GM23338 (cell line): ENCODE results near the gene HSPBP1. TPM values are rescaled to one million over a fixed set of nuclear protein-coding genes. Genes with fewer than 3 reads are reported as not detected.
A peak's percentile ranks its signal among the peaks of the same experiment; 100 is the strongest.

Experiments
- ATAC-seq: fragments of 200-7000 bp; cut with Tn5 transposase; 3 replicates; pipeline ENCODE4 v1.9.1; 2020
- DNase-seq: peaks from one replicate; pipeline ENCODE4 v3.0.0-alpha.2; 2015; ENCODE audit warnings: low spot score
- H2AFZ ChIP-seq: fragments of 200-600 bp; sonication (generic); 2 replicates; pipeline ENCODE4 v1.8.0; 2016; ENCODE audit warnings: antibody characterized with exemption, mild to moderate bottlenecking, moderate library complexity
- H3F3A ChIP-seq: fragments of 200-600 bp; sonication (generic); replicated peaks from 2 replicates; pipeline ENCODE4 v1.8.0; 2017; ENCODE audit warnings: antibody characterized with exemption, mixed run types, low read depth
- H3K27ac ChIP-seq: fragments of 200-600 bp; sonication (generic); 2 replicates; pipeline ENCODE4 v1.6.1; 2016; ENCODE audit warnings: low read depth
- H3K27me3 ChIP-seq: fragments of 200-600 bp; sonication (generic); 2 replicates; pipeline ENCODE4 v1.8.0; 2016; ENCODE audit warnings: mild to moderate bottlenecking, mixed run types, moderate library complexity; ENCODE audit not compliant: insufficient read depth
- H3K36me3 ChIP-seq: fragments of 200-600 bp; sonication (generic); 2 replicates; pipeline ENCODE4 v1.8.0; 2016; ENCODE audit warnings: mild to moderate bottlenecking; ENCODE audit not compliant: insufficient read depth
- H3K4me1 ChIP-seq: fragments of 200-600 bp; sonication (generic); 2 replicates; pipeline ENCODE4 v1.8.0; 2016; ENCODE audit warnings: mild to moderate bottlenecking, moderate library complexity; ENCODE audit not compliant: insufficient read depth
- H3K4me2 ChIP-seq: fragments of 200-600 bp; sonication (generic); 2 replicates; pipeline ENCODE4 v1.7.1; 2017; ENCODE audit warnings: mixed run types
- H3K4me3 ChIP-seq: fragments of 200-600 bp; sonication (generic); 2 replicates; pipeline ENCODE4 v1.6.1; 2016; ENCODE audit warnings: mixed run types
- H3K79me2 ChIP-seq: fragments of 200-600 bp; sonication (generic); replicated peaks from 2 replicates; pipeline ENCODE4 v1.8.0; 2017; ENCODE audit warnings: mild to moderate bottlenecking; ENCODE audit not compliant: insufficient read depth
- H3K9me2 ChIP-seq: fragments of 200-600 bp; sonication (generic); 2 replicates; pipeline ENCODE4 v1.8.0; 2017; ENCODE audit not compliant: insufficient read depth
- H4K20me1 ChIP-seq: fragments of 200-600 bp; sonication (generic); replicated peaks from 2 replicates; pipeline ENCODE4 v1.8.0; 2017; ENCODE audit warnings: mild to moderate bottlenecking; ENCODE audit not compliant: insufficient read depth
- H3K27ac Mint-ChIP-seq: 2 replicates; pipeline ENCODE4 v1.8.0; 2020; ENCODE audit warnings: inconsistent platforms, mild to moderate bottlenecking, moderate library complexity, mixed read lengths
- H3K27me3 Mint-ChIP-seq: 3 replicates; pipeline ENCODE4 v1.8.0; 2022; ENCODE audit warnings: low read depth, mild to moderate bottlenecking, moderate library complexity, mixed read lengths, inconsistent platforms; ENCODE audit not compliant: insufficient read depth, poor library complexity
- H3K36me3 Mint-ChIP-seq: 3 replicates; pipeline ENCODE4 v1.8.0; 2021; ENCODE audit warnings: low read depth, mild to moderate bottlenecking, inconsistent platforms, moderate library complexity, mixed read lengths
- H3K4me1 Mint-ChIP-seq: 3 replicates; pipeline ENCODE4 v1.8.0; 2020; ENCODE audit warnings: mild to moderate bottlenecking, inconsistent platforms, mixed read lengths
- H3K4me3 Mint-ChIP-seq: 3 replicates; pipeline ENCODE4 v1.8.0; 2021; ENCODE audit warnings: moderate library complexity, mild to moderate bottlenecking, inconsistent platforms, mixed read lengths
- H3K9me3 Mint-ChIP-seq: 3 replicates; pipeline ENCODE4 v1.8.0; 2020; ENCODE audit warnings: moderate library complexity, mild to moderate bottlenecking, inconsistent platforms, mixed read lengths
- EZH2phosphoT487 ChIP-seq: fragments of 200-600 bp; sonication (generic); IDR thresholded peaks from one replicate; pipeline ENCODE4 v1.8.1; 2018; ENCODE audit warnings: antibody characterized with exemption; ENCODE audit not compliant: unreplicated experiment
- JUNB ChIP-seq: IDR thresholded peaks from one replicate; pipeline ENCODE4 v1.6.1; 2016; ENCODE audit warnings: antibody characterized with exemption; ENCODE audit not compliant: unreplicated experiment
- NANOG ChIP-seq: IDR thresholded peaks from 2 replicates; pipeline ENCODE4 v1.6.1; 2016; ENCODE audit warnings: antibody characterized with exemption, borderline replicate concordance
- POLR2AphosphoS5 ChIP-seq: IDR thresholded peaks from 2 replicates; pipeline ENCODE4 v1.6.1; 2016; ENCODE audit warnings: antibody characterized with exemption, low read depth
- ZNF114 ChIP-seq: fragments of 250-450 bp; sonication (Bioruptor Pico); IDR thresholded peaks from 2 replicates; pipeline ENCODE4 v1.5.0; 2020; ENCODE audit warnings: mild to moderate bottlenecking, moderate library complexity
- polyA plus RNA-seq: library from polyadenylated mRNA; unstranded; fragments of >200 nt; fragmentation: Nextera tagmentation; extraction: Ambion mirVana; gene quantifications from 2 replicates; pipeline ENCODE4 v1.2.1, GENCODE V29; 2016
- total RNA-seq: library from RNA; depleted of rRNA; stranded (reverse); fragments of >200 nt; shearing (Covaris generic); gene quantifications from 2 replicates; pipeline ENCODE4 v1.2.3, GENCODE V29; 2014
- TF ChIP-seq, protein P1 (sequence below): IDR thresholded peaks from 2 replicates; pipeline ENCODE4 v1.6.1; 2016; ENCODE audit warnings: antibody characterized with exemption
- TF ChIP-seq, protein P2 (sequence below): IDR thresholded peaks from one replicate; pipeline ENCODE4 v1.6.1; 2018; ENCODE audit warnings: antibody characterized with exemption; ENCODE audit not compliant: unreplicated experiment
- TF ChIP-seq, protein P3 (sequence below), 2 experiments: fragments of 200-600 bp in 1 of 2; sonication (generic) in 1 of 2; conservative IDR thresholded peaks; 2 replicates each; pipeline versions ENCODE4 v1.5.1 to v1.6.1; 2016 to 2017; ENCODE audit warnings: antibody characterized with exemption in 2 of 2, low read depth in 2 of 2, mild to moderate bottlenecking in 2 of 2, moderate library complexity in 1 of 2

The HSPBP1 gene
- total and polyA plus RNA-seq, 2 experiments from 2014 or later, result 83.6 to 91.1 TPM

DNA sequence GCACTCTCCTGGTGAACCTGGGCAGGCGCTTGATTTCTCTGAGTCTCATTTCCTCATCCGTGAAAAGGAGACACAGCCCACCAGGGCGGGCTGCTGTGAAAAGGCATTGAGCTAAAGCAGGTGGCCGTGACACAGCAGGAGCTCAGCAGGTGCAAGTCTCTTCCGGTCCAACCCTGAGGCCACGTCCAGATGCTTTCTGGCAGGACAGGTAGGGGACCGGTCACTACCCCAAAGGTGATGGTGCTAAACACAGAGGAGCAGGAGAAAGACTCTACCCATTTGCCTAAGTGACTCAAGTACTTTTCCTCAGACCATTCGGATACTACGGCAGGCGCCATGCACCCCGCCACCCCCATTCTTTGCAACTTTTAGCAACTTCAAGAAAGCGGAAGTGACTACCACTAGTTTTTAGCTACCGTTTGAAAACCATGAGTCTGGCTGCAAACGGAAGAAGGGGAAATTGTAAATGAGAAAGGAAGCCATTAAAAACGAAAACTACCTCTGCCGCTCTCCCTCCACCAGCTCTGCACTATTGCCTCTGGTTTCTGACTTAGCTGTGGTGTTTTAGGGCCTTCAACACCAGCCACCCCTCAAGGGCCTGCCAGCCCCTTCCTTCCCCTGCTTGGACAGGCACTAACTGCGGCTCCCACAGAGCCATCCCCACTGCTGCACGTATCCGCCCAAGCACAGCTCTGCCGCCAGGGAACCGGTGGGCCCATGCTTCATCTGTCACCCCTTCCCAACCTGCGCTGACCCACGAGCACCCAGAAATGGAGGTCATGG, 25.9 kb downstream of the HSPBP1 start:
- peaks cover 92% of the 10 kb centered on the region for H3K79me2 ChIP-seq

More for the DNA sequence above, 25.9 kb downstream of the HSPBP1 start:
- Histone ChIP-seq H3K4me3 (peak overlapping the region; percentile 36; the same call in 1 of the 2 replicates), H3K4me1 (peaks cover 19% of the 10 kb centered on the region), H4K20me1 (peaks cover 51% of the 10 kb centered on the region), H2AFZ (no peak overlapping the region), H3K4me2 (peak overlapping the region; percentile 49; the same call in 1 of the 2 replicates), H3F3A (0 out of 2 replicates have a peak, but pooled peaks cover 2% of the 10 kb centered on the region), H3K36me3 (no peaks in the 10 kb centered on the region), H3K9me2 (no peaks in the 10 kb centered on the region), H3K27ac (peak overlapping the region; percentile 68; the same call in 1 of the 2 replicates), H3K27me3 (no peaks in the 10 kb centered on the region)
- no peak for ATAC-seq
- TF ChIP-seq, protein P1, sequence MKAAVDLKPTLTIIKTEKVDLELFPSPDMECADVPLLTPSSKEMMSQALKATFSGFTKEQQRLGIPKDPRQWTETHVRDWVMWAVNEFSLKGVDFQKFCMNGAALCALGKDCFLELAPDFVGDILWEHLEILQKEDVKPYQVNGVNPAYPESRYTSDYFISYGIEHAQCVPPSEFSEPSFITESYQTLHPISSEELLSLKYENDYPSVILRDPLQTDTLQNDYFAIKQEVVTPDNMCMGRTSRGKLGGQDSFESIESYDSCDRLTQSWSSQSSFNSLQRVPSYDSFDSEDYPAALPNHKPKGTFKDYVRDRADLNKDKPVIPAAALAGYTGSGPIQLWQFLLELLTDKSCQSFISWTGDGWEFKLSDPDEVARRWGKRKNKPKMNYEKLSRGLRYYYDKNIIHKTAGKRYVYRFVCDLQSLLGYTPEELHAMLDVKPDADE, result no peak
- TF ChIP-seq JUNB (no peak), EZH2phosphoT487 (no peak), ZNF114 (no peak), NANOG (no peak), POLR2AphosphoS5 (no peak)
- TF ChIP-seq, protein P2, sequence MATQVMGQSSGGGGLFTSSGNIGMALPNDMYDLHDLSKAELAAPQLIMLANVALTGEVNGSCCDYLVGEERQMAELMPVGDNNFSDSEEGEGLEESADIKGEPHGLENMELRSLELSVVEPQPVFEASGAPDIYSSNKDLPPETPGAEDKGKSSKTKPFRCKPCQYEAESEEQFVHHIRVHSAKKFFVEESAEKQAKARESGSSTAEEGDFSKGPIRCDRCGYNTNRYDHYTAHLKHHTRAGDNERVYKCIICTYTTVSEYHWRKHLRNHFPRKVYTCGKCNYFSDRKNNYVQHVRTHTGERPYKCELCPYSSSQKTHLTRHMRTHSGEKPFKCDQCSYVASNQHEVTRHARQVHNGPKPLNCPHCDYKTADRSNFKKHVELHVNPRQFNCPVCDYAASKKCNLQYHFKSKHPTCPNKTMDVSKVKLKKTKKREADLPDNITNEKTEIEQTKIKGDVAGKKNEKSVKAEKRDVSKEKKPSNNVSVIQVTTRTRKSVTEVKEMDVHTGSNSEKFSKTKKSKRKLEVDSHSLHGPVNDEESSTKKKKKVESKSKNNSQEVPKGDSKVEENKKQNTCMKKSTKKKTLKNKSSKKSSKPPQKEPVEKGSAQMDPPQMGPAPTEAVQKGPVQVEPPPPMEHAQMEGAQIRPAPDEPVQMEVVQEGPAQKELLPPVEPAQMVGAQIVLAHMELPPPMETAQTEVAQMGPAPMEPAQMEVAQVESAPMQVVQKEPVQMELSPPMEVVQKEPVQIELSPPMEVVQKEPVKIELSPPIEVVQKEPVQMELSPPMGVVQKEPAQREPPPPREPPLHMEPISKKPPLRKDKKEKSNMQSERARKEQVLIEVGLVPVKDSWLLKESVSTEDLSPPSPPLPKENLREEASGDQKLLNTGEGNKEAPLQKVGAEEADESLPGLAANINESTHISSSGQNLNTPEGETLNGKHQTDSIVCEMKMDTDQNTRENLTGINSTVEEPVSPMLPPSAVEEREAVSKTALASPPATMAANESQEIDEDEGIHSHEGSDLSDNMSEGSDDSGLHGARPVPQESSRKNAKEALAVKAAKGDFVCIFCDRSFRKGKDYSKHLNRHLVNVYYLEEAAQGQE, result no peak
- TF ChIP-seq, protein P3, sequence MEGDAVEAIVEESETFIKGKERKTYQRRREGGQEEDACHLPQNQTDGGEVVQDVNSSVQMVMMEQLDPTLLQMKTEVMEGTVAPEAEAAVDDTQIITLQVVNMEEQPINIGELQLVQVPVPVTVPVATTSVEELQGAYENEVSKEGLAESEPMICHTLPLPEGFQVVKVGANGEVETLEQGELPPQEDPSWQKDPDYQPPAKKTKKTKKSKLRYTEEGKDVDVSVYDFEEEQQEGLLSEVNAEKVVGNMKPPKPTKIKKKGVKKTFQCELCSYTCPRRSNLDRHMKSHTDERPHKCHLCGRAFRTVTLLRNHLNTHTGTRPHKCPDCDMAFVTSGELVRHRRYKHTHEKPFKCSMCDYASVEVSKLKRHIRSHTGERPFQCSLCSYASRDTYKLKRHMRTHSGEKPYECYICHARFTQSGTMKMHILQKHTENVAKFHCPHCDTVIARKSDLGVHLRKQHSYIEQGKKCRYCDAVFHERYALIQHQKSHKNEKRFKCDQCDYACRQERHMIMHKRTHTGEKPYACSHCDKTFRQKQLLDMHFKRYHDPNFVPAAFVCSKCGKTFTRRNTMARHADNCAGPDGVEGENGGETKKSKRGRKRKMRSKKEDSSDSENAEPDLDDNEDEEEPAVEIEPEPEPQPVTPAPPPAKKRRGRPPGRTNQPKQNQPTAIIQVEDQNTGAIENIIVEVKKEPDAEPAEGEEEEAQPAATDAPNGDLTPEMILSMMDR (conservative IDR thresholded peaks at IDR 0.05; ENCODE audit: low read depth in 2 of 2), result no peak
- peak; percentile 28 for DNase-seq
- Mint-ChIP-seq H3K27me3 (peaks cover 16% of the 10 kb centered on the region), H3K36me3 (no peaks in the 10 kb centered on the region; the same call in 2 of the 3 replicates), H3K4me3 (peak overlapping the region; percentile 21), H3K27ac (peak overlapping the region; percentile 48), H3K9me3 (no peaks in the 10 kb centered on the region), H3K4me1 (peaks cover 49% of the 10 kb centered on the region)
